Type B pancreatic cell (in vitro differentiated cells): ENCODE results near the gene CRABP1. TPM values are rescaled to one million over a fixed set of nuclear protein-coding genes. Genes with fewer than 3 reads are reported as not detected.

Experiments used
- DNase-seq: peaks from one replicate; pipeline ENCODE4 v3.0.0; 2021; ENCODE audit warnings: mixed read lengths; ENCODE audit not compliant: unreplicated experiment; ENCODE audit errors: extremely low spot score
- H3K27ac Mint-ChIP-seq: 2 replicates; pipeline ENCODE4 v1.8.0; 2021; ENCODE audit warnings: mild to moderate bottlenecking, mixed read lengths
- H3K27me3 Mint-ChIP-seq: 2 replicates; pipeline ENCODE4 v1.8.0; 2021; ENCODE audit warnings: mixed read lengths
- H3K36me3 Mint-ChIP-seq: 2 replicates; pipeline ENCODE4 v1.8.0; 2021; ENCODE audit warnings: mixed read lengths
- H3K4me1 Mint-ChIP-seq: one replicate; pipeline ENCODE4 v1.8.0; 2021; ENCODE audit warnings: mixed read lengths; ENCODE audit not compliant: unreplicated experiment
- H3K4me3 Mint-ChIP-seq: 2 replicates; pipeline ENCODE4 v1.8.0; 2021; ENCODE audit warnings: mild to moderate bottlenecking, mixed read lengths
- H3K9me3 Mint-ChIP-seq: 2 replicates; pipeline ENCODE4 v1.8.0; 2021; ENCODE audit warnings: mixed read lengths
- long read RNA-seq: library from polyadenylated mRNA; unstranded; transcript quantifications from one replicate; pipeline ENCODE4 v2.0.0, GENCODE V29; 2020
- total RNA-seq: library from RNA; stranded (reverse); gene quantifications from 2 replicates; pipeline ENCODE4 v1.2.1, GENCODE V29; 2021; ENCODE audit warnings: low replicate concordance
- TF ChIP-seq, protein P1 (sequence below): fragments of 200-600 bp; sonication (generic); conservative IDR thresholded peaks from 2 replicates; pipeline ENCODE4 v1.5.0; 2021; ENCODE audit warnings: antibody characterized with exemption, mild to moderate bottlenecking

Gene CRABP1
- total RNA-seq = 20.5 and 685 TPM in 2 replicates
- long read RNA-seq = 0 reads

DNA sequence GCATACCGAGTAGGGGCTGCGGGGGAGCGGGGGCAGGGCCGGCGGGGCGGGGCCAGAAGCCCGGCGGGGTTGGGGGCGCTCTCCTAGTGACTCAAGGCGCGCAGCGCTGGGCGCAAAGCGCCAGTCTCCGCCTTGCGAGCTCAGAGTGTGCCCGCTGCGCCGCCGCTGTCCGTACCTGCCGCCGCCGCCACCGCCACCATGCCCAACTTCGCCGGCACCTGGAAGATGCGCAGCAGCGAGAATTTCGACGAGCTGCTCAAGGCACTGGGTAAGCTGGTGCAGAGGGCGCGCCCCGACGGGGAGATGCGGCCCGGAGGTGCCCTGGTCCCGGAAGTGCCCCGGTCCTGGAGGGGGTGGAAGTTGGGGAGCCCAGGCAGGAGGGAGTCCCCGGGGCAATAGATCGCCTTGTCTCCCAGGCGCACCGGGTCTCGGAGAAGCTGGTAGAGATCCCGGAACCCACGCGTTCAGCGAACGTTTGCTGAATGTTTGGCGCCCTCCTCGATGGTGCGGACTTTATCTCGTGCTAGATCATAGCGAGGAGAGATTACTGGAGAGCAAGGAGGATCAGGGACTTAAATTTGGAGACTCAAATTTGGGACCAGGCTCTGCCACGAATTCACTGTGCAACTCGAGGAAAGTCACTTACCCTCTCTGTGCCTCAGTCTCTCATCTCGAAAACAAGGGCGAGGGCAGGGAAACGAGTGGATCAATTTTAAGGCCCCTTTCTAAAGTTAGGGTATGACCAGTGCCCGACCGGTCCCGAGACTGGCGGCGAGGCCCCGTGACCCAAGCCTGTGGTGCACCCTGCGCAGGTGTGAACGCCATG is at the start of gene CRABP1:
Gene CRABP1 (plus strand): TSS at position 123 of the 826 bp plus-strand sequence. CDS start 76 bp downstream, at position 199.
- peak within 1 kb of the TSS; percentile 86 for H3K4me3 Mint-ChIP-seq
- H3K27ac Mint-ChIP-seq = no peak within 1 kb of the TSS
- H3K36me3 Mint-ChIP-seq = no peaks in the 10 kb centered on the region
- peaks cover 17% of the 10 kb centered on the region for H3K4me1 Mint-ChIP-seq
- peaks cover 66% of the 10 kb centered on the region for H3K27me3 Mint-ChIP-seq
- DNase-seq = no peak
- TF ChIP-seq, protein P1, sequence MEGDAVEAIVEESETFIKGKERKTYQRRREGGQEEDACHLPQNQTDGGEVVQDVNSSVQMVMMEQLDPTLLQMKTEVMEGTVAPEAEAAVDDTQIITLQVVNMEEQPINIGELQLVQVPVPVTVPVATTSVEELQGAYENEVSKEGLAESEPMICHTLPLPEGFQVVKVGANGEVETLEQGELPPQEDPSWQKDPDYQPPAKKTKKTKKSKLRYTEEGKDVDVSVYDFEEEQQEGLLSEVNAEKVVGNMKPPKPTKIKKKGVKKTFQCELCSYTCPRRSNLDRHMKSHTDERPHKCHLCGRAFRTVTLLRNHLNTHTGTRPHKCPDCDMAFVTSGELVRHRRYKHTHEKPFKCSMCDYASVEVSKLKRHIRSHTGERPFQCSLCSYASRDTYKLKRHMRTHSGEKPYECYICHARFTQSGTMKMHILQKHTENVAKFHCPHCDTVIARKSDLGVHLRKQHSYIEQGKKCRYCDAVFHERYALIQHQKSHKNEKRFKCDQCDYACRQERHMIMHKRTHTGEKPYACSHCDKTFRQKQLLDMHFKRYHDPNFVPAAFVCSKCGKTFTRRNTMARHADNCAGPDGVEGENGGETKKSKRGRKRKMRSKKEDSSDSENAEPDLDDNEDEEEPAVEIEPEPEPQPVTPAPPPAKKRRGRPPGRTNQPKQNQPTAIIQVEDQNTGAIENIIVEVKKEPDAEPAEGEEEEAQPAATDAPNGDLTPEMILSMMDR = peak; percentile 14
- no peaks in the 10 kb centered on the region for H3K9me3 Mint-ChIP-seq

DNA sequence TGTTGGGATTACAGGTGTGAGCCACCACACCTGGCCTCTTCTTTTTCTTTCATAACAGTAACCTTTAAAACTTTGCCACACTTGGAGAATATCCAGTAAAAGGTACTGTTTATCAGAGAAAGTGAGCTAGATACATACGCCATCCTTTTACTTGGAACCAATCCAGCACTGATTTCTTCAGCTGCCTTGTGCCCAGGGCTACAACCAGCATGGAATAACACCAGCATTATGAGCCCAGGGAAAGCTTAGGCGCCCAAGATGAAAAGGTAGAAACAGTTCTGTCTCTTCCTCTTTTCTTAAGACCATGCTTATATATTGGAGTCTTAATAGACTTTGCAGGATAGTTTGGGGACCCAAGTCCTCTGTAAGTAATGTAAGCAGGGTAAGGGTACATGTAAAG is 49.1 kb upstream of the CRABP1 start:
- no peaks in the 10 kb centered on the region for H3K9me3 Mint-ChIP-seq
- H3K27me3 Mint-ChIP-seq = no peaks in the 10 kb centered on the region
- TF ChIP-seq, protein P1 = no peak
- DNase-seq = no peak
- H3K4me1 Mint-ChIP-seq = no peaks in the 10 kb centered on the region
- no peak overlapping the region for H3K4me3 Mint-ChIP-seq
- H3K27ac Mint-ChIP-seq = peak overlapping the region; percentile 91
- H3K36me3 Mint-ChIP-seq = peaks cover 20% of the 10 kb centered on the region

DNA sequence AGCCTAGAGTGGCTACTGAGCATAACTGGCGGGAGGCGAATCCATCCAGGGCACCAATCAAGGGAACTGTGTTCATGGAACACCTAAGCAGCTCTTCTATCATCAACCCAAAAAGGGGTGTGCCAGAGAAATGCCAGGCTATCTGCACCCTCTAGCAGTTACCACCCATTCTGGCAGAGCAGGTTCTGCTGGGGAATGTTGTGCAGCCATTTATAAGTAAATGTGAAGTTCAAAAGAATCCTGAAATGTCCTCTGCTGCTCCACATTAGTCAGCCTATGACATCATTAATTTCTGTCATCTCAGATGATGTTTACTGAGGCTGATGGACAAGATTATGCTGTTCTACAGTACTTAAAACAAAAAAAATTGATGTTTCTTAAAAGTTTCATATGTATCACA is 48.5 kb upstream of the CRABP1 start:
- H3K36me3 Mint-ChIP-seq = peaks cover 14% of the 10 kb centered on the region
- H3K4me1 Mint-ChIP-seq = no peaks in the 10 kb centered on the region
- no peak for DNase-seq
- TF ChIP-seq, protein P1 = no peak
- H3K27ac Mint-ChIP-seq = peak overlapping the region; percentile 91
- peak overlapping the region; percentile 46 for H3K4me3 Mint-ChIP-seq
- no peaks in the 10 kb centered on the region for H3K9me3 Mint-ChIP-seq
- no peaks in the 10 kb centered on the region for H3K27me3 Mint-ChIP-seq

DNA sequence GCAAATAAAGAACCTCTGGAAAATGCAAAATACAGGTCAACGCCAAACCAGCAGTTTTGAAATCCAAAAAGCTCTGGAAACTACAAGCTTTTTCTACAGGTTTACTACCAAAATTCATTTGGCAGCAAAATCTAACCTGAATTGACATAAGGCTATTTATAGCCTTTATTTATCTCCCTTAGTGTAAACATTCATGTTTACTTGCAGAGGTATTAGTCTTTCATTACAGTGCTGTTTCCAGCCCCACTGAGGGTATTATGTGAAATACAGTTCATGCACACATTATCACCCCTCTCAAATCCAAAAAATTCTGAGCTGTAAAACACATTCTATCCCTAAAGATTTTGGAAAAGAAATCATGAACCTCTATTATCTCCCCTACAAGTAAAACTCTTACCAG is 47.9 kb upstream of the CRABP1 start:
- H3K4me3 Mint-ChIP-seq = no peak overlapping the region
- no peaks in the 10 kb centered on the region for H3K4me1 Mint-ChIP-seq
- no peaks in the 10 kb centered on the region for H3K27me3 Mint-ChIP-seq

DNA sequence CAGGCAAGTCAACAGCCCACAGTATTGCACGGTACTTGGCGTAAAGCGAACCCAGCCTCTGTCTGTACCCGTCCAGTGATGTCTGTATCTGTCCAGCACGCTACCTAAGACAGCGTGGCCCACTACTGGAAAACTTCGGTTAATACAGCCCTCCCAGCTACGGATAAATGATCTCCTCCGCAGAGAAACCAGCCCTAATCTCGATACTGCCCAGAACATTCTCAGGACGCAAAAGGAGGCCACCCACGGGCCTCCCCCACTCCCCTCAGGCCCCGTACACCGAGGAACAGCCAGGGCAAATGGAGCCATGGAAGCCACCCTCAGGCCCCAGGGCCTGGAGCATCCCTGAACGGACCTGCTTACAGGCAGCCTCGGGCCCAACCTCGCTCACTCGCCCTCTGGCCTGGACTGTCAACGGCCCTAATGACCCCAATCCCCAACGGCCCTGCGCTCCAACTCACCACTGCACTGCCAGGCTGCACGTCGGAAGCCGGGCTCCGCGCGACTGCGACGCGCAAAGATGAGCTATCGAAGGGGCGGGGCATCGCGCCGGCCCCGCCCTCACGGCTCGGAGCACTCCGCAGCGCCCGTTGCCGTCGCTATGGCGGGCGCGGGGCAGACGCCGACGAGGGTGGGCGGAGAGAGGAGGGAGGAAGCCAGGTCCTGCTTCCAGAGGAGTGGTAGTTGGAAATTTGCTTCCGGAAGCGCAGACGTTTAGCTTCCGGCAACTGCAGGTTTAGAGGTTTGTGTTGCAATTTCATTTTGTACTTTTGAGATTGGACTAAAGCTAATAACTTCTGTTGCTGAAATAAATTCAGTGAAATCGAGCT is 40.8 kb upstream of the CRABP1 start, which contains the start of gene SKIC8:
Gene SKIC8 (minus strand): TSS at position 509 of the 830 bp plus-strand sequence. CDS start 3,923 bp downstream, outside the sequence.
- peak within 1 kb of the TSS; percentile 96 for H3K4me3 Mint-ChIP-seq
- DNase-seq = peak; percentile 96
- H3K4me1 Mint-ChIP-seq = peaks cover 21% of the 10 kb centered on the region
- TF ChIP-seq, protein P1 = no peak
- no peaks in the 10 kb centered on the region for H3K9me3 Mint-ChIP-seq
- H3K36me3 Mint-ChIP-seq = no peaks in the 10 kb centered on the region
- peak within 1 kb of the TSS; percentile 87 for H3K27ac Mint-ChIP-seq
- H3K27me3 Mint-ChIP-seq = no peaks in the 10 kb centered on the region

More for the DNA sequence above, 47.9 kb upstream of the CRABP1 start:
- Mint-ChIP-seq H3K9me3 (no peaks in the 10 kb centered on the region), H3K36me3 (peaks cover 9% of the 10 kb centered on the region), H3K27ac (peak overlapping the region; percentile 91)
- no peak for DNase-seq
- TF ChIP-seq, protein P1 = no peak
